Heart right ventricle (tissue), 16 donors: Measurements from ENCODE around the gene MRPL53. TPM values are rescaled to one million over a fixed set of nuclear protein-coding genes. Genes with fewer than 3 reads are reported as not detected.

Experiments used
- ATAC-seq, 8 donors: fragments of 200-7000 bp; cut with Tn5 transposase; one replicate each; pipeline ENCODE4 v1.9.1; 2020; ENCODE audit warnings: mild to moderate bottlenecking in 8 of 8, moderate library complexity in 8 of 8, moderate number of reproducible peaks in 1 of 8
- DNase-seq, 2 donors: peaks; one replicate each; pipeline ENCODE4 v3.0.0-alpha.2; 2020
- H3K27ac ChIP-seq, 10 donors: fragments of 200-600 bp; sonication (generic) in 2 of 10; one replicate each; pipeline versions ENCODE4 v1.5.0 to v1.8.0; 2020 to 2022; ENCODE audit warnings: mild to moderate bottlenecking in 3 of 10
- H3K27me3 ChIP-seq, 7 donors: fragments of 200-600 bp; one replicate each; pipeline ENCODE4 v1.8.0; 2021 to 2022; ENCODE audit warnings: mild to moderate bottlenecking in 2 of 7
- H3K36me3 ChIP-seq, 9 donors: fragments of 200-600 bp; sonication (generic) in 1 of 9; one replicate each; pipeline versions ENCODE4 v1.5.0 to v1.8.0; 2020 to 2022; ENCODE audit warnings: mild to moderate bottlenecking in 2 of 9
- H3K4me1 ChIP-seq, 9 donors: fragments of 200-600 bp; sonication (generic) in 1 of 9; one replicate each; pipeline versions ENCODE4 v1.5.0 to v1.8.0; 2020 to 2022; ENCODE audit warnings: mild to moderate bottlenecking in 4 of 9
- H3K4me3 ChIP-seq, 10 donors: fragments of 200-600 bp; sonication (generic) in 2 of 10; one replicate each; pipeline versions ENCODE4 v1.5.0 to v1.8.0; 2020 to 2022; ENCODE audit warnings: mild to moderate bottlenecking in 7 of 10, moderate library complexity in 2 of 10
- H3K9me3 ChIP-seq, 11 donors: fragments of 200-600 bp in 10 of 11; sonication (generic) in 2 of 11; one replicate each; pipeline versions ENCODE4 v1.5.0 to v1.8.0; 2013 to 2022; ENCODE audit warnings: mild to moderate bottlenecking in 2 of 11, control low read depth in 1 of 11, moderate library complexity in 1 of 11
- WGBS, 2 donors: extraction: QIAGEN DNeasy Blood & Tissue Kit; methylation state at CpG; one replicate each; pipeline ENCODE4 v1.1.7; 2013; ENCODE audit warnings: inconsistent platforms in 1 of 2; 5-methylcytosine and 5-hydroxymethylcytosine counted together
- intact Hi-C, 10 donors: fragments of 100-400 bp; cut with DNase I; formaldehyde crosslinking; loops; one replicate each; pipeline versions ENCODE4 v1.11.1 to v1.14.2; 2022
- polyA plus RNA-seq, 2 donors: library from polyadenylated mRNA; stranded (reverse); fragments of 200-250 nt; gene quantifications; one replicate each; pipeline ENCODE4 v1.2.3, GENCODE V29; 2013
- total RNA-seq, 10 donors: library from RNA; stranded (reverse); fragmentation: NEBNext Ultra II Directional in 3 of 10; extraction: Animal tissue kit (Norgen Biotek cat#: 25700) in 3 of 10; gene quantifications; one replicate each; pipeline versions ENCODE4 v1.2.1 to v1.2.4, GENCODE V29; 2021 to 2023
- TF ChIP-seq, protein P1 (sequence below), 9 donors: fragments of 200-600 bp; sonication (generic) in 2 of 9; IDR thresholded peaks; one replicate each; pipeline versions ENCODE4 v1.5.0 to v1.8.0; 2021 to 2022; ENCODE audit warnings: antibody characterized with exemption in 9 of 9, mild to moderate bottlenecking in 5 of 9, moderate library complexity in 1 of 9
- donor health status: Arrhythmogenic right ventricular cardiomyopathy.
- donor health status: ischemic (EF 13 %, LVEDD 7.1; RV severe dilation, severe dysfunction).
- donor health status: healthy with polysubstance abuse.
- donor health status: DM: no; HTN: yes; CAD: no.
- donor health status: DM: no; HTN: no; CAD: no.
- donor health status: ischemic (EF 25% LVEDD 6.9; RV normal size, moderate dysfunction).
- donor health status: ischemic (EF 25% LVEDD 5.7; RV mildly dilated, moderate dysfunction).
- donor health status: healthy.
- donor health status: DM: yes; HTN: yes; CAD: no.
- donor health status: Ischemic cardiomyopathy.
- donor health status: ischemic (EF 35%, LVEDD 5.7; RV mildly dilated, moderate dysfunction).
- donor health status: nonischemic (EF 11% LVEDD 7.7; RV severe dilation, severe dysfunction).
- donor health status: DM: yes; HTN: yes; CAD: no.
- donor health status: PGD.
- donor health status: ischemic (EF 29% LVEDD 5.4; RV normal size, mild dysfunction).
- donor health status: nonischemic (EF 23%, LVEDD 6.1; RV moderate dilation, normal function).

The MRPL53 gene
- total and polyA plus RNA-seq, 12 donors = 92.3 to 188 (median 148) TPM

DNA sequence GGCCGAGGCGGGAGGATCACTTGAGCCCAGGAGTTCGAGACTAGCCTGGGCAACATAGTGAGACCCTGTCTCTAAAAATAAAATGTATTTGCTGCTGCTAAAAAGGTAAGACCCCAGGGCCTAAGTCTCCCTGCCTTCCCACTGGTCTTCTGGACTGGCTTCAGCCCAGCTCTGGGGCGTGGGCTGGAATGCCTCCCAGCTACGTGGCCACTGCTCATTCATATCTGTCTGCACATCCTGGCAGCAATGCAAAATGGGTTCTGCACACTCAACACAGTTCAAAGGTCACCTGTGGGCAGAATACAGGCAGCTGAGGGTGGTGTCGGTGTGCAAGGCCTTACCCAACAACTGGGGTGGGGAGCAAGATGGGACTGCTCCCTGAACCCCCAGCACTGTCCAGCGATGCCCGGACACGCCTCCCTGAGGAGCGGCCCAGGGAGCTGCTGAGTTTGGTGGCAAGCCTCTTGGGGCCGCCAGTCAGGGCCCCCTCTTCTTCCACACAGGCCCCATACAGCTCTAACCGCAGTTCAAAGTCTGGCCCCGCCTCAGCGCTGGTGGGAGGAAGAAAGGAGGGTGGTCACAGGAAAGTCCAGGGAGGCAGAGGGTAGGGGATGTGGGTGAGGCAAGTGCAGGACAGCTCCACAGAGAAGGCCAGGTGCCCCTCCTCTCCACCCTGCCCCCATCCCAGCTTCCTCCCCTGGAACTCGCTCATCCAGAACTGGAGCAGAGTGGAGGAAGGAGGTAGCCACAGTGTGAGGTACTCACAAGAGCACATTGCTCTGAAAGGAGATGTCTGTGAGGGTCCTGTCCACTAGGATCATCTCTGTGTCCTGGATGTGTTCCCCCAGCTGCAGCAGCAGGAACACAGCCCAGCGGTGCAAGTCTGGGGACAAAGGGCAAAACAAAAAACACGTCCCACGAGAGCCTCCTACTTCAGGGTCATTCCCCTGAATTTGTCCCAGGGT lies 42.7 kb downstream of the MRPL53 start:
- peak in 1 of 8 donors; percentile 11 for ATAC-seq
- Histone ChIP-seq H3K36me3 (peaks cover 0 to 78% (median 55%) of the 10 kb centered on the region in 9 donors), H3K27me3 (no peaks in the 10 kb centered on the region), H3K9me3 (no peaks in the 10 kb centered on the region), H3K4me1 (peaks cover 0 to under 1% (median 0%) of the 10 kb centered on the region in 9 donors), H3K27ac (no peak overlapping the region), H3K4me3 (no peak overlapping the region)
- 89 to 91% methylated on average over 18 of the region's 18 CpGs for WGBS, 2 donors
- DNase-seq = no peak
- intact Hi-C loops = no loop called here
- TF ChIP-seq, protein P1, sequence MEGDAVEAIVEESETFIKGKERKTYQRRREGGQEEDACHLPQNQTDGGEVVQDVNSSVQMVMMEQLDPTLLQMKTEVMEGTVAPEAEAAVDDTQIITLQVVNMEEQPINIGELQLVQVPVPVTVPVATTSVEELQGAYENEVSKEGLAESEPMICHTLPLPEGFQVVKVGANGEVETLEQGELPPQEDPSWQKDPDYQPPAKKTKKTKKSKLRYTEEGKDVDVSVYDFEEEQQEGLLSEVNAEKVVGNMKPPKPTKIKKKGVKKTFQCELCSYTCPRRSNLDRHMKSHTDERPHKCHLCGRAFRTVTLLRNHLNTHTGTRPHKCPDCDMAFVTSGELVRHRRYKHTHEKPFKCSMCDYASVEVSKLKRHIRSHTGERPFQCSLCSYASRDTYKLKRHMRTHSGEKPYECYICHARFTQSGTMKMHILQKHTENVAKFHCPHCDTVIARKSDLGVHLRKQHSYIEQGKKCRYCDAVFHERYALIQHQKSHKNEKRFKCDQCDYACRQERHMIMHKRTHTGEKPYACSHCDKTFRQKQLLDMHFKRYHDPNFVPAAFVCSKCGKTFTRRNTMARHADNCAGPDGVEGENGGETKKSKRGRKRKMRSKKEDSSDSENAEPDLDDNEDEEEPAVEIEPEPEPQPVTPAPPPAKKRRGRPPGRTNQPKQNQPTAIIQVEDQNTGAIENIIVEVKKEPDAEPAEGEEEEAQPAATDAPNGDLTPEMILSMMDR (IDR thresholded peaks at IDR 0.05) = no peak

DNA sequence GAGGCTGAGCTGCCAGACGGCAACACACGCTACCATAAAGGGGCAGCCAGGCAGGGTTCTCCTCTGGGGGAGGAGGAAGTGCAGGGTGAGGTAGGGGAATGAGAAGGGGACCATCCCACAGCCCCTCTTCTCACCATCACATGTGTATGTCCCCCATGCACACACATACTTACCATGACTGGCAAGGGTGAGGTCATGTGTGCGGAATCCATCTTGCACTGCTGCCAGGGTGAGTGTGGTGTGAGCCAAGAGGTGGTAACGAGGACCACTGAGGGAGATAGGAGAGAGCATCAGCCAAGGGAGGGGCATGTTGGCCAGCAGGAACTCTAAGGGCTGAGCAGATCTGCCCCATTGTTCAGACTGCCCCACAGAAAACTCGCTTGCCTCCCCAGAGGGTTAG lies 43.8 kb downstream of the MRPL53 start:
- Histone ChIP-seq H3K4me3 (no peak overlapping the region), H3K27ac (no peak overlapping the region), H3K27me3 (no peaks in the 10 kb centered on the region), H3K36me3 (peaks cover 0 to 83% (median 55%) of the 10 kb centered on the region in 9 donors), H3K9me3 (no peaks in the 10 kb centered on the region), H3K4me1 (no peaks in the 10 kb centered on the region)
- ATAC-seq (peak in 1 of 8 donors; percentile 25), DNase-seq (no peak)
- 74 to 78% methylated on average over 5 of the region's 5 CpGs for WGBS, 2 donors
- TF ChIP-seq, protein P1 (IDR thresholded peaks at IDR 0.05) = no peak
- intact Hi-C loops = no loop called here

DNA sequence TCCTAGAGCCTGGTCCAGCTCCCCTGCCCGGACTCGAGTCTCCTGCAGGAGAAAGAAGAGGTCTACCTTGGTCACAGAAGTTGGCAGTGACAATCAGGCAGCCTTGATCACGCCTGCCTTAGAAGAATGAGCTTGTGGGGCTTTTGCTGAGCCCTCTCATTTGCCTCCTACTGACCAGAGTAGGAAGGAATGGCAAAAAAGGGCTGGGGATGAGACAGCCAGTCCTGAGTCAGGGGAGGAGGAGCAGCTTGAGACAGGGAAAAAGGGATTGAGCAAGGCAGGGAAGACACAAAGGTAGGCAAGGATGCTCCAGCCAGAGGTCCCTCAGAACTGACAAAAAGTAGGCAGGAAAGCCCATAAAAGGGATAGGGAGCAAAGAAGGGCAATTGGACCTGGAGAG lies 44.9 kb downstream of the MRPL53 start:
- WGBS, 2 donors = 83 to 94% methylated on average over 3 of the region's 3 CpGs
- H3K36me3 ChIP-seq = peaks cover 0 to 82% (median 55%) of the 10 kb centered on the region in 9 donors
- no peak for DNase-seq
- TF ChIP-seq, protein P1 (IDR thresholded peaks at IDR 0.05) = no peak
- no peaks in the 10 kb centered on the region for H3K4me1 ChIP-seq
- no peaks in the 10 kb centered on the region for H3K27me3 ChIP-seq
- no peaks in the 10 kb centered on the region for H3K9me3 ChIP-seq
- intact Hi-C loops = no loop called here
- no peak overlapping the region for H3K27ac ChIP-seq
- no peak for ATAC-seq
- no peak overlapping the region for H3K4me3 ChIP-seq

DNA sequence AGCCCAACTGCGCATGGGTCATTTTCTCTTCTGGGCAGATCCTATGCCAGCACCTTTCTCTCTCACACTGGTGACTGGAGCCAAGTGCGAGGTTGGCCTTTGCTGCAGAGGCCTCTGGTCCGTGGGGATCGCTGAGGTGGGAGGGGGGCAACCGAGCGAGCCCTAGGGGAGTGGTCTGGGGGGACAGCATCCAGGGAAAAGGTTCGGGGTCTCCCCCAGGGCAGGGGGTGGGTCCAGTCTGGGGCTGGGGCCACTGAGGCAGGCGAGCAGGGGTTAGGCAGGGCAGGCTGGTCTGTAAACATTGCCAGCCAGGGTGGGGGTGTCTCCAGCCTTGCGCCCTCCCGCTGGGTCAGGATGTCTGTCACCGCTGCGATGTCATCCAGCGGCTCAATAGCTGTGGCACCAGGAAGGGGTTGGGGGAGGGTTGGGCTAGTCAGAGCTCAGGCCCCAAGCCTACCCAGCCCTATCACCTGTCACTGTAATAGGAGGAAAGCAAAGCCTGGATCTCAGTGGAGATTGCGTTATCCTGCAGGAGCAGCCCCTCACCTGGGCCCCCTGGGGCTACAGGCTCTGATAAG lies 46.2 kb downstream of the MRPL53 start:
- intact Hi-C loops = no loop called here
- 68 to 84% methylated on average over 14 of the region's 14 CpGs for WGBS, 2 donors
- Histone ChIP-seq H3K4me3 (no peak overlapping the region), H3K27ac (no peak overlapping the region), H3K4me1 (peaks cover 0 to 10% (median 7%) of the 10 kb centered on the region in 9 donors), H3K9me3 (no peaks in the 10 kb centered on the region), H3K27me3 (no peaks in the 10 kb centered on the region), H3K36me3 (peaks cover 0 to 69% (median 50%) of the 10 kb centered on the region in 9 donors)
- DNase-seq = no peak
- no peak for ATAC-seq
- TF ChIP-seq, protein P1 (IDR thresholded peaks at IDR 0.05) = no peak
